MM.1S (cell line): Measurements from ENCODE around the gene TMEM270.

Experiments used
- DNase-seq: peaks from one replicate; pipeline ENCODE4 v3.0.0-alpha.2; 2015
- H2AFZ ChIP-seq: fragments of 300-600 bp; sonication (generic); 2 replicates; pipeline ENCODE4 v1.6.0; 2016; ENCODE audit warnings: antibody characterized with exemption, low read length
- H3F3A ChIP-seq: fragments of 300-600 bp; sonication (generic); 2 replicates; pipeline ENCODE4 v1.6.1; 2016; ENCODE audit warnings: mild to moderate bottlenecking, antibody characterized with exemption, low read length, moderate library complexity, mixed read lengths; ENCODE audit not compliant: insufficient read depth
- H3K27ac ChIP-seq: fragments of 300-600 bp; sonication (generic); 2 replicates; pipeline ENCODE4 v1.5.1; 2016; ENCODE audit warnings: mild to moderate bottlenecking, low read length
- H3K27me3 ChIP-seq: fragments of 300-600 bp; sonication (generic); replicated peaks from 2 replicates; pipeline ENCODE4 v1.6.0; 2016; ENCODE audit warnings: low read length; ENCODE audit not compliant: insufficient read depth
- H3K36me3 ChIP-seq: fragments of 300-600 bp; sonication (generic); replicated peaks from 2 replicates; pipeline ENCODE4 v1.6.1; 2016; ENCODE audit warnings: mild to moderate bottlenecking, low read length, mixed read lengths; ENCODE audit not compliant: insufficient read depth
- H3K4me1 ChIP-seq: fragments of 300-600 bp; sonication (generic); 2 replicates; pipeline ENCODE4 v1.6.1; 2016; ENCODE audit warnings: low read length, mixed read lengths
- H3K4me2 ChIP-seq: fragments of 300-600 bp; sonication (generic); 2 replicates; pipeline ENCODE4 v1.6.0; 2016; ENCODE audit warnings: low read depth, low read length
- H3K4me3 ChIP-seq: fragments of 300-600 bp; sonication (generic); 2 replicates; pipeline ENCODE4 v1.5.1; 2016; ENCODE audit warnings: low read length, mixed read lengths
- H3K79me2 ChIP-seq: fragments of 300-600 bp; sonication (generic); 2 replicates; pipeline ENCODE4 v1.6.1; 2016; ENCODE audit warnings: mixed run types, low read length, mixed read lengths
- H3K9ac ChIP-seq: fragments of 300-600 bp; sonication (generic); 2 replicates; pipeline ENCODE4 v1.6.1; 2016; ENCODE audit warnings: low read length, mixed read lengths
- H3K9me2 ChIP-seq: fragments of 300-600 bp; sonication (generic); replicated peaks from 2 replicates; pipeline ENCODE4 v1.6.1; 2016; ENCODE audit warnings: mild to moderate bottlenecking, low read length, mixed read lengths; ENCODE audit not compliant: insufficient read depth
- H3K9me3 ChIP-seq: fragments of 300-600 bp; sonication (generic); replicated peaks from 2 replicates; pipeline ENCODE4 v1.6.1; 2016; ENCODE audit warnings: mild to moderate bottlenecking, low read length, mixed read lengths; ENCODE audit not compliant: insufficient read depth
- H4K20me1 ChIP-seq: fragments of 300-600 bp; sonication (generic); 2 replicates; pipeline ENCODE4 v1.6.1; 2016; ENCODE audit warnings: mild to moderate bottlenecking, low read length, moderate library complexity, mixed read lengths; ENCODE audit not compliant: insufficient read depth
- CTCF ChIP-seq: fragments of 300-600 bp; sonication (generic); IDR thresholded peaks from 2 replicates; pipeline ENCODE4 v1.5.1; 2016; ENCODE audit warnings: antibody characterized with exemption, low read length, mixed read lengths
- EZH2 ChIP-seq: fragments of 300-600 bp; sonication (generic); optimal IDR thresholded peaks from 2 replicates; pipeline ENCODE3; 2017; ENCODE audit warnings: low read depth, mild to moderate bottlenecking, antibody characterized with exemption, low read length, mixed read lengths
- EZH2phosphoT487 ChIP-seq: fragments of 300-600 bp; sonication (generic); IDR thresholded peaks from 2 replicates; pipeline ENCODE4 v1.6.1; 2018; ENCODE audit warnings: antibody characterized with exemption, low read length

TMEM270 gene

GRCh38 chr7:73909996-73910395 is 49.0 kb downstream of the TMEM270 start:
- Histone ChIP-seq H3K27me3 (peaks cover 18% of the 10 kb centered on the region; the same call in 1 of the 2 replicates), H4K20me1 (no peaks in the 10 kb centered on the region), H2AFZ (no peak overlapping the region), H3K9me3 (no peaks in the 10 kb centered on the region), H3F3A (no peaks in the 10 kb centered on the region), H3K79me2 (no peaks in the 10 kb centered on the region), H3K9ac (no peak overlapping the region), H3K4me3 (no peak overlapping the region), H3K9me2 (no peaks in the 10 kb centered on the region), H3K4me2 (no peak overlapping the region), H3K36me3 (no peaks in the 10 kb centered on the region), H3K27ac (no peak overlapping the region), H3K4me1 (no peaks in the 10 kb centered on the region)
- TF ChIP-seq CTCF: no peak
- TF ChIP-seq EZH2phosphoT487: no peak
- TF ChIP-seq EZH2: no peak
- DNase-seq: no peak

- no peak for TF ChIP-seq EZH2phosphoT487
- TF ChIP-seq EZH2: no peak
- no peak for TF ChIP-seq CTCF
- H3K9me3 ChIP-seq: no peaks in the 10 kb centered on the region
- DNase-seq: no peak
Measured at GRCh38 chr7:73912223-73912622, 51.3 kb downstream of the TMEM270 start.

More at GRCh38 chr7:73912223-73912622, 51.3 kb downstream of the TMEM270 start:
- peaks cover 18% of the 10 kb centered on the region; the same call in 1 of the 2 replicates for H3K27me3 ChIP-seq
- no peaks in the 10 kb centered on the region for H3K4me1 ChIP-seq
- H4K20me1 ChIP-seq: no peaks in the 10 kb centered on the region
- H3F3A ChIP-seq: no peaks in the 10 kb centered on the region
- no peak overlapping the region for H2AFZ ChIP-seq
- H3K4me3 ChIP-seq: no peak overlapping the region
- H3K4me2 ChIP-seq: no peak overlapping the region
- no peaks in the 10 kb centered on the region for H3K9me2 ChIP-seq
- no peaks in the 10 kb centered on the region for H3K36me3 ChIP-seq
- H3K27ac ChIP-seq: no peak overlapping the region
- H3K79me2 ChIP-seq: no peaks in the 10 kb centered on the region
- no peak overlapping the region for H3K9ac ChIP-seq
